MCF 10A (cell line): ENCODE data around the gene FGF14. TPM values are rescaled to one million over a fixed set of nuclear protein-coding genes. Genes with fewer than 3 reads are reported as not detected.

Experiments used
- BruUV-seq: library from RNA; stranded (reverse); fragments of 400-500 nt; replicated peaks from 2 replicates; lab custom pipeline; 2021; lab: Mats Ljungman, UMichigan
- CTCF ChIA-PET: fragments of 300-600 bp; sonication (Branson Sonifier 250); formaldehyde crosslinking; extraction: SDS; loops from one replicate; lab custom pipeline; 2021; ENCODE audit warnings: antibody characterized with exemption, inconsistent platforms; lab: Yijun Ruan, JAX
- POLR2A ChIA-PET: fragments of 300-600, 350-650 bp; sonication (Branson Sonifier 250); formaldehyde crosslinking; extraction: SDS; loops from one replicate; lab custom pipeline; 2020; ENCODE audit warnings: antibody characterized with exemption, inconsistent platforms; lab: Yijun Ruan, JAX
- DNase-seq: peaks from one replicate; pipeline ENCODE4 v3.0.0-alpha.2; 2018; ENCODE audit not compliant: unreplicated experiment
- H3K27ac Mint-ChIP-seq: one replicate; pipeline ENCODE4 v1.8.0; 2022; ENCODE audit warnings: mild to moderate bottlenecking, low read depth, mixed read lengths; ENCODE audit not compliant: unreplicated experiment
- H3K27me3 Mint-ChIP-seq: one replicate; pipeline ENCODE4 v1.8.0; 2022; ENCODE audit warnings: mixed read lengths; ENCODE audit not compliant: insufficient read depth, unreplicated experiment
- H3K36me3 Mint-ChIP-seq: one replicate; pipeline ENCODE4 v1.8.0; 2022; ENCODE audit warnings: mild to moderate bottlenecking, moderate library complexity, mixed read lengths; ENCODE audit not compliant: insufficient read depth, unreplicated experiment
- H3K4me1 Mint-ChIP-seq: one replicate; pipeline ENCODE4 v1.8.0; 2022; ENCODE audit warnings: mixed read lengths; ENCODE audit not compliant: insufficient read depth, unreplicated experiment
- H3K4me3 Mint-ChIP-seq: one replicate; pipeline ENCODE4 v1.8.0; 2022; ENCODE audit warnings: mild to moderate bottlenecking, moderate library complexity, mixed read lengths; ENCODE audit not compliant: unreplicated experiment
- H3K9me3 Mint-ChIP-seq: one replicate; pipeline ENCODE4 v1.8.0; 2022; ENCODE audit warnings: mixed read lengths; ENCODE audit not compliant: unreplicated experiment
- CTCF ChIP-seq: fragments of 200-600 bp; IDR thresholded peaks from one replicate; pipeline ENCODE4 v1.8.0; 2022; ENCODE audit warnings: antibody characterized with exemption, mild to moderate bottlenecking; ENCODE audit not compliant: unreplicated experiment
- intact Hi-C: fragments of 100-400 bp; cut with micrococcal nuclease; formaldehyde crosslinking; loops from 2 replicates; pipeline ENCODE4 v1.14.1; 2022
- total RNA-seq: library from RNA; stranded (reverse); gene quantifications from 2 replicates; pipeline ENCODE4 v1.2.3, GENCODE V29; 2022

FGF14 gene
- total RNA-seq, 1 experiment from 2014 or later: not detected

GRCh38 chr13:102294407-102295018, 107.3 kb downstream of the FGF14 start:
- Mint-ChIP-seq H3K4me3 (no peak overlapping the region), H3K27ac (no peak overlapping the region), H3K27me3 (no peaks in the 10 kb centered on the region), H3K4me1 (peaks cover 5% of the 10 kb centered on the region), H3K36me3 (no peaks in the 10 kb centered on the region), H3K9me3 (no peaks in the 10 kb centered on the region)
- no TSS peak for BruUV-seq
- DNase-seq: no peak
- ChIA-PET POLR2A (no interaction called here), CTCF (no interaction called here)
- TF ChIP-seq CTCF: no peak
- intact Hi-C loops: no loop called here

DNA sequence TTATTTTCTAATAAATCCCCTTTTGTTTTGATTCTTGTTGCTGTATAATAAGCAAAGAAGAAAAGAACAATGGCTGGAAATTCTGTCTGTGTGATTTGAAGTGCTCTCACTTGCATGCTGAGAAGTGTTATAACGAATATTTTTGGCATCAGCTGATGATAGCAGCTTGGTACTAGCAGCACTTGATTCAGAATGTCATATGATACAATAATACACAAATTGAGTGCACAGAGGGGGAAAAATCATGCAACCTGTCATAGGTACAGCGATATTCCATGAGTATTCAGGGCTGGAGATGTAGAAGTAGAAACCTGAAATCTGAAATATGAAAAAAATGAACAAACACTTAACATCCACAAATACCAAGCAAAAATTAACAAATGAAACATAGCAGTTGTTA, 108.1 kb downstream of the FGF14 start:
- BruUV-seq: no TSS peak
- DNase-seq: no peak
- Mint-ChIP-seq H3K27ac (no peak overlapping the region), H3K9me3 (no peaks in the 10 kb centered on the region), H3K4me3 (no peak overlapping the region), H3K27me3 (no peaks in the 10 kb centered on the region), H3K4me1 (peaks cover 6% of the 10 kb centered on the region), H3K36me3 (no peaks in the 10 kb centered on the region)
- no peak for TF ChIP-seq CTCF
- POLR2A ChIA-PET: no interaction called here
- CTCF ChIA-PET: no interaction called here
- intact Hi-C loops: no loop called here

GRCh38 chr13:102291587-102292218, 110.1 kb downstream of the FGF14 start:
- ChIA-PET CTCF (interaction anchor here (1.8 kb wide), 1 partner anchor 263 kb away, joined by 4 read pairs; no protein-coding TSS in a partner anchor), POLR2A (interaction anchor here (1.6 kb wide), 1 partner anchor 81 kb away, joined by 4 read pairs; no protein-coding TSS in a partner anchor)
- Mint-ChIP-seq H3K27ac (no peak overlapping the region), H3K9me3 (no peaks in the 10 kb centered on the region), H3K36me3 (no peaks in the 10 kb centered on the region), H3K4me3 (no peak overlapping the region), H3K4me1 (peaks cover 15% of the 10 kb centered on the region), H3K27me3 (no peaks in the 10 kb centered on the region)
- peak; percentile 42 for DNase-seq
- no TSS peak for BruUV-seq
- no peak for TF ChIP-seq CTCF
- intact Hi-C loops: no loop called here

DNA sequence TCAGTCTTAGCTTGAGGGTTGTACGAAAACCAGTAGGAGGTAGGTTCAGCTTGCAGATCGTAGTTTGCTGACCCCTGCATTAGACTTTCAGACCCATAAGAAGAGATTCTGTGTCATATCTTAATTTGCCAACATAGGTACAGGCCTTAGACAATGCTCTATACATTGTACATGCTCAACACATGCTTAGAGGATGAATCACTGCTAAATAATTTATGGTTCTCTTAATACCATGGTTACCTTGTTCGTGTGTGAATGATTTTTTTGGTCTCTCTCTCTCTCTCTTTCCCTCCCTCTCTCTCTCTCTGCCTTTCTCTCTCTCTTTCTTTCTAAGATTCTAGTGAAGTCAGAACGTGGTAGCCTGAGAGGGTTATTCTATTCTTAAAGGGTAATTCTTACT, 112.2 kb downstream of the FGF14 start:
- peak; percentile 12 for DNase-seq
- no peak for TF ChIP-seq CTCF

More for the DNA sequence above, 112.2 kb downstream of the FGF14 start:
- Mint-ChIP-seq H3K27me3 (no peaks in the 10 kb centered on the region), H3K4me3 (no peak overlapping the region), H3K27ac (peak overlapping the region; percentile 88), H3K4me1 (peaks cover 31% of the 10 kb centered on the region), H3K36me3 (no peaks in the 10 kb centered on the region), H3K9me3 (no peaks in the 10 kb centered on the region)
- ChIA-PET CTCF (interaction anchor here (0.6 to 1.3 kb wide), 4 partner anchors 11 to 330 kb away, joined by 3 to 4 read pairs (median 3); no protein-coding TSS in a partner anchor), POLR2A (interaction anchor here (0.6 to 1.0 kb wide), 4 partner anchors 11 to 134 kb away, joined by 3 read pairs; no protein-coding TSS in a partner anchor)
- BruUV-seq: no TSS peak
- intact Hi-C loops: no loop called here
